H9 (cell line): ENCODE data around the gene AKR1A1. TPM values are rescaled to one million over a fixed set of nuclear protein-coding genes. Genes with fewer than 3 reads are reported as not detected.

Experiments
- DNase-seq: peaks from one replicate; pipeline ENCODE4 v3.0.0-alpha.2; 2017
- H2AFZ ChIP-seq: one replicate; pipeline ENCODE4 v1.6.1; 2013; ENCODE audit warnings: mild to moderate bottlenecking, low read length, control low read depth, moderate library complexity
- H2AK5ac ChIP-seq: 2 replicates; pipeline ENCODE4 v1.6.1; 2013; ENCODE audit warnings: low read length, control low read depth, mixed read lengths; ENCODE audit not compliant: insufficient read length
- H2BK120ac ChIP-seq: one replicate; pipeline ENCODE4 v1.6.1; 2013; ENCODE audit warnings: low read depth, mild to moderate bottlenecking, low read length, control low read depth, inconsistent platforms; ENCODE audit not compliant: poor library complexity, severe bottlenecking
- H2BK12ac ChIP-seq: 2 replicates; pipeline ENCODE4 v1.6.1; 2013; ENCODE audit warnings: low read length, control low read depth, mixed read lengths, low read depth; ENCODE audit not compliant: insufficient read length
- H2BK15ac ChIP-seq: 2 replicates; pipeline ENCODE4 v1.6.1; 2013; ENCODE audit warnings: low read depth, low read length, control low read depth
- H2BK20ac ChIP-seq: one replicate; pipeline ENCODE4 v1.6.1; 2013; ENCODE audit warnings: low read depth, mild to moderate bottlenecking, low read length, control low read depth, inconsistent platforms; ENCODE audit not compliant: poor library complexity, severe bottlenecking
- H2BK5ac ChIP-seq: 2 replicates; pipeline ENCODE4 v1.6.1; 2013; ENCODE audit warnings: low read length, control low read depth, mixed read lengths; ENCODE audit not compliant: insufficient read length
- H3K14ac ChIP-seq: 2 replicates; pipeline ENCODE4 v1.6.1; 2013; ENCODE audit warnings: low read length, control low read depth; ENCODE audit not compliant: insufficient read depth
- H3K18ac ChIP-seq: 2 replicates; pipeline ENCODE4 v1.6.1; 2013; ENCODE audit warnings: low read depth, mild to moderate bottlenecking, mixed read lengths, low read length, control low read depth; ENCODE audit not compliant: insufficient read length
- H3K23ac ChIP-seq: 2 replicates; pipeline ENCODE4 v1.6.1; 2013; ENCODE audit warnings: low read length, control low read depth, mixed read lengths, low read depth; ENCODE audit not compliant: insufficient read length
- H3K23me2 ChIP-seq: 2 replicates; pipeline ENCODE4 v1.6.1; 2013; ENCODE audit warnings: low read depth, mild to moderate bottlenecking, mixed read lengths, low read length, control low read depth; ENCODE audit not compliant: insufficient read length, poor library complexity, severe bottlenecking
- H3K27ac ChIP-seq: 2 replicates; pipeline ENCODE4 v1.5.1; 2013; ENCODE audit warnings: low read length, control low read depth, mixed read lengths, low read depth; ENCODE audit not compliant: insufficient read length
- H3K27me3 ChIP-seq: 2 replicates; pipeline ENCODE4 v1.6.1; 2013; ENCODE audit warnings: low read length, control low read depth, inconsistent platforms; ENCODE audit not compliant: insufficient read depth
- H3K4ac ChIP-seq: 2 replicates; pipeline ENCODE4 v1.6.1; 2013; ENCODE audit warnings: low read depth, mild to moderate bottlenecking, control low read depth, inconsistent platforms, low read length, moderate library complexity
- H3K4me1 ChIP-seq: 2 replicates; pipeline ENCODE4 v1.6.1; 2013; ENCODE audit warnings: low read length, control low read depth, inconsistent platforms; ENCODE audit not compliant: insufficient read depth
- H3K4me2 ChIP-seq: 2 replicates; pipeline ENCODE4 v1.6.1; 2013; ENCODE audit warnings: low read length, control low read depth, mixed read lengths; ENCODE audit not compliant: insufficient read length, insufficient read depth
- H3K56ac ChIP-seq: 2 replicates; pipeline ENCODE4 v1.6.1; 2013; ENCODE audit warnings: low read depth, mild to moderate bottlenecking, mixed read lengths, low read length, control low read depth; ENCODE audit not compliant: insufficient read length
- H3K79me1 ChIP-seq: 2 replicates; pipeline ENCODE4 v1.6.1; 2013; ENCODE audit warnings: low read depth, mild to moderate bottlenecking, moderate library complexity, low read length, control low read depth, inconsistent platforms; ENCODE audit not compliant: insufficient read depth, poor library complexity, severe bottlenecking
- H3K79me2 ChIP-seq: 2 replicates; pipeline ENCODE4 v1.6.1; 2013; ENCODE audit warnings: low read length, control low read depth, inconsistent platforms; ENCODE audit not compliant: insufficient read depth
- H3K9ac ChIP-seq: 2 replicates; pipeline ENCODE4 v1.6.1; 2013; ENCODE audit warnings: low read length, control low read depth, mixed read lengths; ENCODE audit not compliant: insufficient read length; ENCODE audit errors: extremely low read depth
- H3K9me3 ChIP-seq: one replicate; pipeline ENCODE4 v1.6.1; 2013; ENCODE audit warnings: low read depth, low read length, inconsistent platforms; ENCODE audit not compliant: control insufficient read depth
- H3T11ph ChIP-seq: one replicate; pipeline ENCODE4 v1.6.1; 2013; ENCODE audit warnings: mild to moderate bottlenecking, low read length, control low read depth, inconsistent platforms
- H4K20me1 ChIP-seq: one replicate; pipeline ENCODE4 v1.6.1; 2013; ENCODE audit not compliant: control insufficient read depth, insufficient read length, insufficient read depth
- H4K5ac ChIP-seq: 2 replicates; pipeline ENCODE4 v1.6.1; 2013; ENCODE audit warnings: low read depth, mild to moderate bottlenecking, mixed read lengths, low read length, control low read depth; ENCODE audit not compliant: insufficient read length
- H4K8ac ChIP-seq: replicated peaks from 2 replicates; pipeline ENCODE4 v1.6.1; 2013; ENCODE audit warnings: low read length, control low read depth, mixed read lengths, low read depth; ENCODE audit not compliant: insufficient read length
- H4K91ac ChIP-seq: 2 replicates; pipeline ENCODE4 v1.6.1; 2013; ENCODE audit warnings: low read depth, mild to moderate bottlenecking, moderate library complexity, mixed read lengths, low read length, control low read depth; ENCODE audit not compliant: insufficient read length
- H3K27ac Mint-ChIP-seq, 3 experiments: 2 replicates in 2 of 3; 3 replicates in 1 of 3; pipeline ENCODE4 v1.8.0; 2020 to 2021; ENCODE audit warnings: mixed read lengths in 3 of 3, mild to moderate bottlenecking in 1 of 3, moderate library complexity in 1 of 3
- H3K27me3 Mint-ChIP-seq: 2 replicates; pipeline ENCODE4 v1.8.0; 2021; ENCODE audit warnings: low read depth, mild to moderate bottlenecking, moderate library complexity, mixed read lengths
- H3K36me3 Mint-ChIP-seq, 3 experiments: 2 replicates in 2 of 3; 3 replicates in 1 of 3; pipeline ENCODE4 v1.8.0; 2020 to 2021; ENCODE audit warnings: low read depth in 3 of 3, mixed read lengths in 3 of 3; ENCODE audit not compliant: insufficient read depth in 1 of 3
- H3K4me1 Mint-ChIP-seq, 2 experiments: 2 replicates each; pipeline ENCODE4 v1.8.0; 2020; ENCODE audit warnings: mixed read lengths in 2 of 2
- H3K4me3 Mint-ChIP-seq, 2 experiments: 2 replicates in 1 of 2; 3 replicates in 1 of 2; pipeline ENCODE4 v1.8.0; 2020 to 2021; ENCODE audit warnings: mild to moderate bottlenecking in 2 of 2, mixed read lengths in 2 of 2, moderate library complexity in 1 of 2
- H3K9me3 Mint-ChIP-seq, 2 experiments: 2 replicates in 1 of 2; 3 replicates in 1 of 2; pipeline ENCODE4 v1.8.0; 2020; ENCODE audit warnings: mild to moderate bottlenecking in 2 of 2, mixed read lengths in 2 of 2, moderate library complexity in 1 of 2
- WGBS: extraction: QIAGEN DNeasy Blood & Tissue Kit; methylation state at CpG from one replicate; pipeline ENCODE4 v1.1.7; 2013; ENCODE audit warnings: missing lambda C conversion rate, low lambda C conversion rate, mixed read lengths; ENCODE audit not compliant: insufficient read length; ENCODE audit errors: extremely low coverage; 5-methylcytosine and 5-hydroxymethylcytosine counted together
- total RNA-seq: library from RNA; stranded (reverse); gene quantifications from 2 replicates; pipeline ENCODE4 v1.2.1, GENCODE V29; 2021
- TF ChIP-seq, protein P1 (sequence below): fragments of 200-600 bp; sonication (generic); conservative IDR thresholded peaks from 3 replicates; pipeline ENCODE4 v1.8.0; 2021; ENCODE audit warnings: antibody characterized with exemption, mild to moderate bottlenecking

Gene AKR1A1
- total RNA-seq, 1 experiment from 2014 or later, result 286 TPM

DNA sequence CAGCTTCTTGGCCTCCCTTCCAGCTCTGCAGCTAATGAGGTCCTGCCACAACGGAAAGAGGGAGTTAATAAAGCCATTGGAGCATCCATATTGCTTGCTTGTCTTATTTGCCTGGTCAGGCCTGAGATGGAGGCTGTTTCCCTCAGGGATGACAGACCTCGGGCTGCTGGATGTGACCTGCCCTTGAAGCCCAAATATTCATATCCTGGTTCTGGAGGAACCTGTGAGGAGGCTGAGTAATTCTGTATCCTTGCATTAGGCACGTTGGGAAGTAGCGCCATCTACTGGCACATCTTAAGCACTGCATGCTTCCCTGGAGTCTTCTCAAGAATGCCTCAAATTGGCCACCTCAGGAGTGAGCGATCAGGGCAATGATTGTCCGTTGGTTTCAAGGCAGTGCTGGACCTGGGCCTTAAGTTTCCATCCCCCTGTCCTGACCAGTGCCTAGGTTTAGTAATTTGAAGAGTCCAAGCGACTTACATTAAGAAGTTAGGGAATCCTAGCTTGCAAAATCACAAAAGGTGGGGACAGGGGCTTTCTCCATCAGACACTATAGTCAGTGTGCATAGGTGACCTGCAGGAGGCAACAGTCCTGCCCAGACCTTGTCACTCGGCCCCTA lies 19.4 kb downstream of the AKR1A1 start:
- Mint-ChIP-seq H3K27me3 (no peaks in the 10 kb centered on the region), H3K4me3 (no peak overlapping the region), H3K36me3 (peaks cover 29 to 61% (median 40%) of the 10 kb centered on the region in 3 experiments; a peak in 6 of 7 replicates), H3K27ac (peak overlapping the region in 1 of 3 experiments; percentile 73; a peak in 2 of 7 replicates), H3K9me3 (no peaks in the 10 kb centered on the region), H3K4me1 (peaks cover 22 to 23% of the 10 kb centered on the region in 2 experiments)
- no peak overlapping the region for H2AFZ ChIP-seq
- H2BK20ac ChIP-seq, result no peak overlapping the region
- H3K27ac ChIP-seq, result no peak overlapping the region
- H3K4me1 ChIP-seq, result 0 out of 2 replicates have a peak, but pooled peaks cover 2% of the 10 kb centered on the region
- no peak overlapping the region for H2BK120ac ChIP-seq
- no peak overlapping the region for H4K8ac ChIP-seq
- peak; percentile 76 for DNase-seq
- H3K79me2 ChIP-seq, result no peaks in the 10 kb centered on the region
- no peaks in the 10 kb centered on the region for H3K9me3 ChIP-seq
- no peak overlapping the region for H3K14ac ChIP-seq
- H3K27me3 ChIP-seq, result no peaks in the 10 kb centered on the region
- H3K79me1 ChIP-seq, result no peaks in the 10 kb centered on the region
- no peak overlapping the region for H3K4ac ChIP-seq
- no peak overlapping the region for H4K91ac ChIP-seq
- no peak overlapping the region for H3K9ac ChIP-seq
- TF ChIP-seq, protein P1, sequence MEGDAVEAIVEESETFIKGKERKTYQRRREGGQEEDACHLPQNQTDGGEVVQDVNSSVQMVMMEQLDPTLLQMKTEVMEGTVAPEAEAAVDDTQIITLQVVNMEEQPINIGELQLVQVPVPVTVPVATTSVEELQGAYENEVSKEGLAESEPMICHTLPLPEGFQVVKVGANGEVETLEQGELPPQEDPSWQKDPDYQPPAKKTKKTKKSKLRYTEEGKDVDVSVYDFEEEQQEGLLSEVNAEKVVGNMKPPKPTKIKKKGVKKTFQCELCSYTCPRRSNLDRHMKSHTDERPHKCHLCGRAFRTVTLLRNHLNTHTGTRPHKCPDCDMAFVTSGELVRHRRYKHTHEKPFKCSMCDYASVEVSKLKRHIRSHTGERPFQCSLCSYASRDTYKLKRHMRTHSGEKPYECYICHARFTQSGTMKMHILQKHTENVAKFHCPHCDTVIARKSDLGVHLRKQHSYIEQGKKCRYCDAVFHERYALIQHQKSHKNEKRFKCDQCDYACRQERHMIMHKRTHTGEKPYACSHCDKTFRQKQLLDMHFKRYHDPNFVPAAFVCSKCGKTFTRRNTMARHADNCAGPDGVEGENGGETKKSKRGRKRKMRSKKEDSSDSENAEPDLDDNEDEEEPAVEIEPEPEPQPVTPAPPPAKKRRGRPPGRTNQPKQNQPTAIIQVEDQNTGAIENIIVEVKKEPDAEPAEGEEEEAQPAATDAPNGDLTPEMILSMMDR, result peak; percentile 97
- H3T11ph ChIP-seq, result no peak overlapping the region
- no peak overlapping the region for H4K5ac ChIP-seq
- no peak overlapping the region for H2BK5ac ChIP-seq
- no peak overlapping the region for H3K56ac ChIP-seq
- no peak overlapping the region for H3K18ac ChIP-seq
- no CpG with 5 or more reads among the region's 8 CpGs for WGBS
- no peak overlapping the region for H2BK12ac ChIP-seq
- H3K4me2 ChIP-seq, result no peak overlapping the region
- no peak overlapping the region for H2AK5ac ChIP-seq
- no peak overlapping the region for H2BK15ac ChIP-seq
- no peaks in the 10 kb centered on the region for H3K23me2 ChIP-seq
- no peak overlapping the region for H3K23ac ChIP-seq
- no peaks in the 10 kb centered on the region for H4K20me1 ChIP-seq
